ENCODE data around the gene COQ4.

The COQ4 gene

DNA sequence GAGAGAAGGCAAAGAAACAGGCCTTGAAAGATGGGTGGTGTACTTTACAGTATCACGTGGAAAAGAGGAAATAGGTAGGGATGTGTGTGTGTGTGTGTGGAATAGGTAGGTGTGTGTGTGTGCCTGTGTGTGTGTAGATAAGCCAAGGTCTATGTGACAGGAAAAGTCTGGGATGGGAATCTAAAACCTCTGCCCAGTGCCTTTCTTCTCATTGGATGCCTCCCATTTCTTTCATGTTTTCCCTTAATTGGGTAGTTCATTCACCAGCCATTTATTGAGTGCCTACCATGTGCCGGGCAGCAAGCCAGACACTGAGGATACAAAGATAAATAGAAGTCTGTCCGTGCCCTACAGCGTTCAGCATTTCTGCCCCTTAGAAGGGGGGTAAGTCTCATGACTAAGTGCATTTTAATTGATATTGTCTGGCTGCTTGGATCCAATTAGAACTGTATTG is 49.6 kb downstream of the COQ4 start:
- peak in 40 of 56 donors; percentile 12 to 83 (median 52) for DNase-seq

DNA sequence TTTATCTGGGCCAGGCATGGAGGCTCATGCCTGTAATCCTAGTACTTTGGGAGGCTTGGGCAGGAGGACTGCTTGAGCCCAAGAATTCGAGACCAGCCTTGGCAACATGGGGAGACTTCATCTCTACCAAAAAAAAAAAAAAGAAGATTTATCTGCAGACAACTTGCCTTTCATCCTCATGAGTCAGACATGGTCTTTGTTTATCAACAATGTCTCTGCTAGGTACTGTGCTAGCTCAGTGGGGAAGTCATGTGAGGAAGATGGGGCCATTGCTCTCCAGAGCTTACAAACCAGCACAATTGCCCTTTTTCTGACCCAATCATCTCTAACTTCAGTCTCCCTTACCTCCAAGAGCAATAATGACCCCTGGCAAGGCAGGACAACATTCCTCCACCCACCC is 50.1 kb downstream of the COQ4 start:
- DNase-seq: peak in 1 of 56 donors; percentile 31

DNA sequence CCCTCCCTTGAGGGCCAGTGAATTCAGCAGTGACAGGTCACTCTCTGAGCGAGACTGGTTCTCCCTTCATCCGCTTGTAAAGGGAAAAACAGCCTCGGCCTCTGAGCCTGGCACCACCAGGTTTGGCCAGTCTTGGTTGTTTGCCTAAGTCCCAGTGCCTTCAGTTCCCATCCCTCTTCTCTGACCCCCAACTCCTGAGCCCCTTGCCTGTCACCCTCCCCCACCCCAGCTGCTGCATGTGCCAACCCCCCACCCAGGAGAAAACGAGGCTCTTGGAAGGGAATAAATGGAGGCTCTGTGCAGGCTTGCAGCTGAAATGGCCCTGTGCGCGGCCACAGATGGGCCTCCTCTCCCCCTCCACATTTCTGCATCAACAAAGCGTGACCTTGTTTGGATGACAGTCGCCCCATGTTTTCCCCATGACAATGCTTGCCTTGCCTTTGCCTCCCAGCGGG is 51.6 kb downstream of the COQ4 start:
- peak in 54 of 56 donors; percentile 52 to 95 (median 85) for DNase-seq

DNA sequence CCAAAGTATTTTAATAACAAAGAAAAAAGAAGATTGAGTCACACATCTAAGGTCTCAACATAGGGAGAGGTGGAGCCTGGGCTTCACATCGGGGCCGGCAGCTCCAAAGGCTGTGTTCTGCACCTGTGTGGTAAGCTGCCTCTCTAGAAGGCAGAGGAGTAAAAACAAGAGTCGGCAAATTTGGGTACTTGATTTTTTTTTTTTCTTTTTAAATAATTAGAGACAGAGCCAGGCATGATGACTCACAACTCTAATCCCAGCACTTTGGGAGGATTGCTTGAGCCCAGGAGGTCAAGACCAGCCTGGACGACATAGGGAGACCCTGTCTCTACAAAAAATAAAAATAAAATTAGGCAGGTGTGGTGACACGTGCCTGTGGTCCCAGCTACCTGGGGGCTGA is 53.2 kb downstream of the COQ4 start:
- DNase-seq: no peak

DNA sequence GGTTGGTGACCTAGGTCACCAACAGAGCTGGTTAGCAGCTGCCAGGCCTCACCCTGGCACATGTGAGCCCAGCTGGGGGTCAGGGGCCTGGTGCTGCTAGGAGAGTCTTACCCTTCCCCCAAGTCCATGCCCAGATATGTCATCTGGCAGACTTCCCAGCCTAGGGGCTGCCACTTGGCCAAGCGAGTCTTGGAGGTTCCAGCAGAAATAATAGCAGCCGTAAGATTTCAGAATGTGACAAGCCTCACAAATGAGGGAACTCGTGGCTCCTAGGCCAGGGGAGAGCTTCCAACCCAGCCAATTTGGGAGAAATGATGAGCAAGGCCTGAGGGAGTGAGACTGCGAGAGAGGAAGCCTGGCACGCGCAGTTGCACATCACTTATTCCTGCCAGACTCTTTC is 59.6 kb downstream of the COQ4 start:
- peak in 41 of 56 donors; percentile 15 to 71 (median 50) for DNase-seq

DNA sequence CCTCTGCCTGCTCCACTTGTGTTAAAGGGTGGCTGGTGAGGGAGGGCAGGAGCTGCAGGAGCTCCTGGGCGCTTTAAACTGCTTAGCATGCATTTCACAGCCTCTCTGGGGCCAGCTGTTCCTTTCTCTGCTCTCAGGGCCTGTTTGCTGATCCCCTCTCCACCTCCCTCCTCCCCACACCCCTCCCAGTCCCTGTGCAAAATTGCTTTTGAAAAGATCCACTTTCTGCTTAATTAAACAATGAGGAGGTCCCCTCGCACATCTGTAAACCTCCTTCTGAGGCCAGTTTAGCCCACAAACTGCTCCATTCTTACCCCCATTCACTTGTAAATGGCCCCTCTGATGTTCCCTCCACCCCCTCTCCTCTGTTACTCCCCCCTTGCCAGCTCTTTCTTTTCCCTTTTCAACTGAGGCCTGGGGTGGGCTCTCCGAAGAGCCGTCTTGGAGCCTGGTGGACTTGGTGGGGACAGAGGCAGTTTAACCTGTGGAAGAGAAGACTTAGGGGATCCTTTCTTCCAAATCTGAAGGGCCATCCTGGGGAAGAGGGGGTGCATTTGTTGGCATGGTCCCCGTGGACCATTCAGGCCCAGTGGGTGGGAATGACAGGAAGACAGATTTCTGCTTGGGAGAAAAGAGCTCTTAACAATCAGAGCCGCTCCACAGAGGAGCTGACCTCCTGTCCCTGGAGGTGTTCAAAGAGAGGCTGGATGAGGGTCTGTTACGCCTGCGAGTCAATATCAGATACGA is 60.5 kb downstream of the COQ4 start:
- DNase-seq: peak in 50 of 56 donors; percentile 23 to 85 (median 62)
